Neutrophil (primary cell): ENCODE data around the gene SMURF2.

Source experiments
- H3K27ac ChIP-seq: fragments of 200-600 bp; sonication (generic); 2 replicates; pipeline ENCODE4 v1.5.1; 2016; ENCODE audit warnings: mild to moderate bottlenecking, moderate library complexity
- H3K27me3 ChIP-seq: fragments of 200-600 bp; sonication (generic); 2 replicates; pipeline ENCODE4 v1.6.0; 2016; ENCODE audit warnings: mild to moderate bottlenecking
- H3K36me3 ChIP-seq: fragments of 200-600 bp; sonication (generic); 2 replicates; pipeline ENCODE4 v1.5.1; 2017
- H3K4me1 ChIP-seq, 2 experiments: fragments of 200-600 bp in 1 of 2; sonication (generic) in 1 of 2; 1 replicate in 1 of 2; 2 replicates in 1 of 2; pipeline versions ENCODE4 v1.5.1 to v1.6.1; 2013 to 2016; ENCODE audit warnings: low read depth in 1 of 2, low read length in 1 of 2, mild to moderate bottlenecking in 1 of 2, moderate library complexity in 1 of 2; ENCODE audit not compliant: control insufficient read depth in 1 of 2, insufficient read depth in 1 of 2
- H3K4me3 ChIP-seq, 2 experiments: fragments of 200-600 bp in 1 of 2; sonication (generic) in 1 of 2; 1 replicate in 1 of 2; 2 replicates in 1 of 2; pipeline ENCODE4 v1.5.1; 2013 to 2016; ENCODE audit warnings: low read depth in 1 of 2, low read length in 1 of 2, mild to moderate bottlenecking in 1 of 2, moderate library complexity in 1 of 2
- H3K9me3 ChIP-seq: fragments of 200-600 bp; sonication (generic); 2 replicates; pipeline ENCODE4 v1.5.1; 2016
- CTCF ChIP-seq: fragments of 200-600 bp; sonication (generic); IDR thresholded peaks from 2 replicates; pipeline ENCODE4 v1.5.1; 2016; ENCODE audit warnings: antibody characterized with exemption

SMURF2 gene

GRCh38 chr17:64625541-64625940 is 36.6 kb downstream of the SMURF2 start:
- Histone ChIP-seq H3K4me3 (no peak overlapping the region), H3K27me3 (no peaks in the 10 kb centered on the region), H3K4me1 (peaks cover 19 to 31% of the 10 kb centered on the region in 2 experiments), H3K9me3 (no peaks in the 10 kb centered on the region), H3K36me3 (peaks cover 6% of the 10 kb centered on the region), H3K27ac (no peak overlapping the region)
- TF ChIP-seq CTCF, result no peak

- H3K36me3 ChIP-seq, result peaks cover 6% of the 10 kb centered on the region
- TF ChIP-seq CTCF, result no peak
- H3K27ac ChIP-seq, result no peak overlapping the region
- no peaks in the 10 kb centered on the region for H3K9me3 ChIP-seq
- H3K4me3 ChIP-seq, result no peak overlapping the region
- H3K4me1 ChIP-seq, result peaks cover 0 to 15% of the 10 kb centered on the region in 2 experiments
- no peaks in the 10 kb centered on the region for H3K27me3 ChIP-seq
Observed at GRCh38 chr17:64622931-64623654, 39.0 kb downstream of the SMURF2 start.

- Histone ChIP-seq H3K27me3 (no peaks in the 10 kb centered on the region), H3K4me3 (no peak overlapping the region), H3K36me3 (peaks cover 6% of the 10 kb centered on the region), H3K27ac (no peak overlapping the region), H3K9me3 (no peaks in the 10 kb centered on the region), H3K4me1 (peaks cover 0 to 9% of the 10 kb centered on the region in 2 experiments)
- TF ChIP-seq CTCF, result no peak
Observed at GRCh38 chr17:64621772-64622171, 40.3 kb downstream of the SMURF2 start.

- peaks cover 4% of the 10 kb centered on the region for H3K36me3 ChIP-seq
- peaks cover 0 to 9% of the 10 kb centered on the region in 2 experiments for H3K4me1 ChIP-seq
- no peaks in the 10 kb centered on the region for H3K9me3 ChIP-seq
- H3K27ac ChIP-seq, result no peak overlapping the region
- H3K27me3 ChIP-seq, result no peaks in the 10 kb centered on the region
- H3K4me3 ChIP-seq, result no peak overlapping the region
- no peak for TF ChIP-seq CTCF
Observed at GRCh38 chr17:64618848-64619247, 43.3 kb downstream of the SMURF2 start.

GRCh38 chr17:64617125-64617780 is 44.9 kb downstream of the SMURF2 start:
- no peak overlapping the region for H3K4me3 ChIP-seq
- no peaks in the 10 kb centered on the region for H3K27me3 ChIP-seq
- TF ChIP-seq CTCF, result no peak
- no peaks in the 10 kb centered on the region for H3K9me3 ChIP-seq
- H3K4me1 ChIP-seq, result peaks cover 0 to 11% of the 10 kb centered on the region in 2 experiments
- H3K27ac ChIP-seq, result no peak overlapping the region
- H3K36me3 ChIP-seq, result no peaks in the 10 kb centered on the region
